ENCODE results near the gene ZNF365. TPM values are rescaled to one million over a fixed set of nuclear protein-coding genes. Genes with fewer than 3 reads are reported as not detected.
"Not testable (repeated sequence)": the region's sequence is repeated elsewhere in the genome, so short reads cannot be mapped to it uniquely, and the experiment has no call there.

The ZNF365 gene
- total and polyA plus RNA-seq, 2 experiments from 2014 or later, result 0.60 to 0.93 TPM

DNA sequence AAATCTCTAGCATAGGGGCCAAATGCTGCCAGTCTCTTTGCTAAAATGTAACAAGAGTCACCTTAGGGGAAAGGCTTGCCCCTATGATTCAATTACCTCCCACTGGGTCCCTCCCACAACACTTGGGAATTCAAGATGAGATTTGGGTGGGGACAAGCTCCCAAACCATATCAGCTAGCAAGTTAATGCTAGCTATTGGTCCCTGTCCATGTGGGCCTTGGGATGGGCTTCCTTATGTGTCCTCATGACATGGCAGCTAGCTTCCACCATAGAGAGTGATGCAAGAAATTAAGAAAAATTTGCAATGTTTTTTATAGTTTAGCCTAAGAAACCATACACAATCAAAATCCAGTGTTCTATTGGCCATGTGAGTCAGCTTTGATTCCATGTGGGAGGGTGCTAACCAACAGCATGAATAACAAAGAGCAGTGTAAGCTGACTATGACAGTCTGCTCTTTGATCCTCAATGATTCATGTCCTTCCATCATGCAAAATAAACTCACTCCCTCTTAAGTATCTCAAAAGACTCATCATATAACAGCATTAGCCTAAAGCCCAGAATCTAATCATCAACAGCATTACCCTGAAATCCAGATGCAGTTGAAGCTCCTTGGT lies 21.7 kb upstream of the ZNF365 start:
- Histone ChIP-seq H3K36me3 (replicated peaks; ENCODE audit: insufficient read depth, low read depth) (no peaks in the 10 kb centered on the region), H3K4me2 (no peak overlapping the region), H3K27me3 (no peaks in the 10 kb centered on the region), H3K9me2 (replicated peaks; ENCODE audit: insufficient read depth) (no peaks in the 10 kb centered on the region), H3K27ac (no peak overlapping the region), H3K4me3 (no peak overlapping the region), H3K79me2 (no peaks in the 10 kb centered on the region), H3K4me1 (ENCODE audit: insufficient read depth) (no peaks in the 10 kb centered on the region), H4K20me1 (ENCODE audit: insufficient read depth, poor library complexity, severe bottlenecking) (no peaks in the 10 kb centered on the region), H3K9me3 (ENCODE audit: low read depth) (peaks cover 3% of the 10 kb centered on the region), H2AFZ (no peak overlapping the region)
- TF ChIP-seq EZH2 (IDR thresholded peaks at IDR 0.05; ENCODE audit: borderline replicate concordance) (no peak), EZH2phosphoT487 (IDR thresholded peaks at IDR 0.05; ENCODE audit: low read depth, severe bottlenecking, unreplicated experiment) (no peak)
- TF ChIP-seq, protein P1, sequence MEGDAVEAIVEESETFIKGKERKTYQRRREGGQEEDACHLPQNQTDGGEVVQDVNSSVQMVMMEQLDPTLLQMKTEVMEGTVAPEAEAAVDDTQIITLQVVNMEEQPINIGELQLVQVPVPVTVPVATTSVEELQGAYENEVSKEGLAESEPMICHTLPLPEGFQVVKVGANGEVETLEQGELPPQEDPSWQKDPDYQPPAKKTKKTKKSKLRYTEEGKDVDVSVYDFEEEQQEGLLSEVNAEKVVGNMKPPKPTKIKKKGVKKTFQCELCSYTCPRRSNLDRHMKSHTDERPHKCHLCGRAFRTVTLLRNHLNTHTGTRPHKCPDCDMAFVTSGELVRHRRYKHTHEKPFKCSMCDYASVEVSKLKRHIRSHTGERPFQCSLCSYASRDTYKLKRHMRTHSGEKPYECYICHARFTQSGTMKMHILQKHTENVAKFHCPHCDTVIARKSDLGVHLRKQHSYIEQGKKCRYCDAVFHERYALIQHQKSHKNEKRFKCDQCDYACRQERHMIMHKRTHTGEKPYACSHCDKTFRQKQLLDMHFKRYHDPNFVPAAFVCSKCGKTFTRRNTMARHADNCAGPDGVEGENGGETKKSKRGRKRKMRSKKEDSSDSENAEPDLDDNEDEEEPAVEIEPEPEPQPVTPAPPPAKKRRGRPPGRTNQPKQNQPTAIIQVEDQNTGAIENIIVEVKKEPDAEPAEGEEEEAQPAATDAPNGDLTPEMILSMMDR (IDR thresholded peaks at IDR 0.05; ENCODE audit: poor library complexity), result no peak
- no peak for DNase-seq (ENCODE audit: low spot score)

DNA sequence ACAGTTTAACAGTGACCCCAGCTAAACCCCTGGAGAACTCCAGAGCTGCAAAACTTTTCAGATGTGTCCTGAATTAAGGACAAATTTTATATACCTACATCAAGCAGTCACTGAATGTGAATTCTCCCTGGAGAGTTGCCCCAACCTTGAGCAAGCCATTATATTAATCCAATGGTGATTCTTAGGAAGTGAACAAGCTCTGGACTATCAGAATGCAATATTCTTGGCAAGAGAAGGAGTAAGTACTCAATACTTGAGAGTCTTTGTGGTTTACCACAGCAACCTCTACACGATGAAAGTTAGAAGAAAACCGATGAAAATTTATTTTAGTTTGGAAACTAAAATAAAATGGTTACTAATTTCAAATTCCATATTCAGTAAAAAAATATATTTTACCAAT lies 19.3 kb upstream of the ZNF365 start:
- Histone ChIP-seq H3K4me2 (no peak overlapping the region), H4K20me1 (ENCODE audit: insufficient read depth, poor library complexity, severe bottlenecking) (no peaks in the 10 kb centered on the region), H3K9me2 (replicated peaks; ENCODE audit: insufficient read depth) (no peaks in the 10 kb centered on the region), H2AFZ (no peak overlapping the region), H3K4me3 (no peak overlapping the region), H3K27ac (no peak overlapping the region), H3K4me1 (ENCODE audit: insufficient read depth) (no peaks in the 10 kb centered on the region), H3K27me3 (no peaks in the 10 kb centered on the region), H3K36me3 (replicated peaks; ENCODE audit: insufficient read depth, low read depth) (no peaks in the 10 kb centered on the region), H3K79me2 (no peaks in the 10 kb centered on the region), H3K9me3 (ENCODE audit: low read depth) (peaks cover 2% of the 10 kb centered on the region)
- no peak for TF ChIP-seq EZH2phosphoT487 (IDR thresholded peaks at IDR 0.05; ENCODE audit: low read depth, severe bottlenecking, unreplicated experiment)
- TF ChIP-seq EZH2 (IDR thresholded peaks at IDR 0.05; ENCODE audit: borderline replicate concordance), result no peak
- TF ChIP-seq, protein P1 (IDR thresholded peaks at IDR 0.05; ENCODE audit: poor library complexity), result no peak
- DNase-seq (ENCODE audit: low spot score), result no peak
- WGBS (ENCODE audit: low lambda C conversion rate, missing lambda C conversion rate), result 88% methylated on average over 2 of the region's 2 CpGs

DNA sequence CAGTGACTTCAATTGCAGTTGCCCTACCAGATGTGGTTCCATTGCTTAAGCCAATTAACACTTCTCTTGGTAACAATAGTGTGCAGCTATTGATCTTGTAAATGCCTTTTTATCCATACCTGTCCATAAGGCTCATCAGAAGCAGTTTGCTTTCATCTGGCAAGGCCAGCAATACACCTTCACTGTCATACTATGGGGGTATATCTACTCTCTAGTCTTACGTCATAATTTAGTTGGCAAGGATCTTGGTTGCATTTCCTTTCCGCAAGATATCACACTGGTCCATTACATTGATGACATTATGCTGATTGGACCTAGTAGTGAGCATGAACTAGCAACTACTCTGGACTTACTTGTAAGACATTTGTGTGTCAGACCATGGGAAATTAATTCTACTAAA lies 17.7 kb upstream of the ZNF365 start:
- no peak overlapping the region for H2AFZ ChIP-seq

DNA sequence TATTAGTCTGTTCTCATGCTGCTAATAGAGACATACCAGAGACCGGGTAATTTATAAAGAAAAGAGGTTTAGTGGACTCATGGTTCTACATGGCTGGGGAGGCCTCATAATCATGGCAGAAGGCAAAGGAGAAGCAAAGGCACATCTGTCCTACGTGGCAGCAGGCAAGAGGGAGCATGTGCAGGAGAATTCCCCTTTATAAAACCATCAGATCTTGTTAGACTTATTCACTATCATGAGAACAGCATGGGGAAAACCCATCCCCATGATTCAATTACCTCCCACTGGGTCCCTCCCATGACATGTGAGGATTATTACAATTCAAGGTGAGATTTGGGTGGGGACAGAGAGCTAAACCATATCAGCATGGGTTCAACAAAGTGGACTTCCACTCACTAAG lies 16.0 kb upstream of the ZNF365 start:
- H3K27ac ChIP-seq; H3K9me3 ChIP-seq (ENCODE audit: low read depth); H3K4me2 ChIP-seq; H2AFZ ChIP-seq; H3K79me2 ChIP-seq; H3K4me3 ChIP-seq; H3K4me1 ChIP-seq (ENCODE audit: insufficient read depth); DNase-seq (ENCODE audit: low spot score); H3K36me3 ChIP-seq (replicated peaks; ENCODE audit: insufficient read depth, low read depth); H4K20me1 ChIP-seq (ENCODE audit: insufficient read depth, poor library complexity, severe bottlenecking); H3K27me3 ChIP-seq; H3K9me2 ChIP-seq (replicated peaks; ENCODE audit: insufficient read depth): not testable (repeated sequence)
- WGBS (ENCODE audit: low lambda C conversion rate, missing lambda C conversion rate), result 70% methylated on average over 2 of the region's 2 CpGs

More for the DNA sequence above, 17.7 kb upstream of the ZNF365 start:
- DNase-seq (ENCODE audit: low spot score), result no peak
- Histone ChIP-seq H3K79me2 (no peaks in the 10 kb centered on the region), H3K36me3 (replicated peaks; ENCODE audit: insufficient read depth, low read depth) (no peaks in the 10 kb centered on the region), H4K20me1 (ENCODE audit: insufficient read depth, poor library complexity, severe bottlenecking) (no peaks in the 10 kb centered on the region), H3K4me2 (no peak overlapping the region), H3K4me3 (no peak overlapping the region), H3K27me3 (no peaks in the 10 kb centered on the region), H3K27ac (no peak overlapping the region), H3K9me2 (replicated peaks; ENCODE audit: insufficient read depth) (no peaks in the 10 kb centered on the region), H3K9me3 (ENCODE audit: low read depth) (no peaks in the 10 kb centered on the region), H3K4me1 (ENCODE audit: insufficient read depth) (no peaks in the 10 kb centered on the region)
- TF ChIP-seq EZH2 (IDR thresholded peaks at IDR 0.05; ENCODE audit: borderline replicate concordance) (no peak), EZH2phosphoT487 (IDR thresholded peaks at IDR 0.05; ENCODE audit: low read depth, severe bottlenecking, unreplicated experiment) (no peak)
- TF ChIP-seq, protein P1 (IDR thresholded peaks at IDR 0.05; ENCODE audit: poor library complexity), result no peak
- 96% methylated on average over 2 of the region's 2 CpGs for WGBS (ENCODE audit: low lambda C conversion rate, missing lambda C conversion rate)

All from hepatocyte (in vitro differentiated cells).